ENCODE results near the gene IKZF2. TPM values are rescaled to one million over a fixed set of nuclear protein-coding genes. Genes with fewer than 3 reads are reported as not detected.

The IKZF2 gene
- total and polyA plus RNA-seq, 2 experiments from 2014 or later: 2.6 to 10.1 TPM

DNA sequence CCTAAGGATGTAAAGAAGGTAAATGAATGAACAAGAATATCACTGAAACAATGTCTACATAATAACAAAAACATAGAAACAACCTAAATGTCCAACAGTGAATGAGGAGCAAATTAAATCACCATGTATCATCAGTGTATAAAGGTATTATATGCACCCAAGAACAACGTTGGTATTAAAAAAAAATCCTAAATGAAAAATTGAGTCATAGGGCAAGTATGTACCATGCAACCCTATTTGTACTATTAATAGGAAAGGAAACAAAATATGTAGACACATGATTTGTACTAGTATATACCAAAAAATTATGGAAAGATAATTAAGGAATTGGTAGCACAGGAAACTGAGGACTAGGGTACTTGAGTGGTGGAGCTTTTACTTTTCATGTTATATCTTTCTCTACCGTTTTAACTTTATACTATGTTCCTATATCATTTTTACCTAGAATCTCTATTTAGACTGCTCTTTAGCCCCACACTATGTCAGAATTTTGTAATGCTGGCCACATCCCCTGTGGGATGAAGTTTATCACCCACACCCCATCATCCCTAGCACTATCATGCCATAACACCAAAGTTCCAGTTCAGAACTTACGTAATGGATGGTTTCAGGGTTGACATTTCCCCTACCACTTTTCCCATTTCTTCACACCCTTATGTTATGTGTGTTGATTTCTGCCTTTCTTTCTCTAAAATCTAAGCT lies 25.6 kb downstream of the IKZF2 start:
- no peak overlapping the region for H3K4me2 ChIP-seq
- Mint-ChIP-seq H3K9me3 (no peaks in the 10 kb centered on the region), H3K4me1 (peaks cover 13% of the 10 kb centered on the region), H3K27ac (no peak overlapping the region), H3K36me3 (ENCODE audit: low read depth) (0 out of 3 replicates have a peak, but pooled peaks cover 2% of the 10 kb centered on the region), H3K4me3 (no peak overlapping the region), H3K27me3 (ENCODE audit: insufficient read depth, low read depth, poor library complexity) (no peaks in the 10 kb centered on the region)
- H3K27ac ChIP-seq (ENCODE audit: low read depth): no peak overlapping the region
- DNase-seq (ENCODE audit: low spot score) (no peak), ATAC-seq (no peak)
- H3K4me3 ChIP-seq: no peak overlapping the region
- H3K27me3 ChIP-seq (ENCODE audit: insufficient read depth): no peaks in the 10 kb centered on the region
- H3K9me2 ChIP-seq (ENCODE audit: insufficient read depth): no peaks in the 10 kb centered on the region
- TF ChIP-seq, protein P1, sequence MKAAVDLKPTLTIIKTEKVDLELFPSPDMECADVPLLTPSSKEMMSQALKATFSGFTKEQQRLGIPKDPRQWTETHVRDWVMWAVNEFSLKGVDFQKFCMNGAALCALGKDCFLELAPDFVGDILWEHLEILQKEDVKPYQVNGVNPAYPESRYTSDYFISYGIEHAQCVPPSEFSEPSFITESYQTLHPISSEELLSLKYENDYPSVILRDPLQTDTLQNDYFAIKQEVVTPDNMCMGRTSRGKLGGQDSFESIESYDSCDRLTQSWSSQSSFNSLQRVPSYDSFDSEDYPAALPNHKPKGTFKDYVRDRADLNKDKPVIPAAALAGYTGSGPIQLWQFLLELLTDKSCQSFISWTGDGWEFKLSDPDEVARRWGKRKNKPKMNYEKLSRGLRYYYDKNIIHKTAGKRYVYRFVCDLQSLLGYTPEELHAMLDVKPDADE (IDR thresholded peaks at IDR 0.05): no peak
- TF ChIP-seq STAT1 (IDR thresholded peaks at IDR 0.05; ENCODE audit: unreplicated experiment) (no peak), ZNF331 (CRISPR knock-in tag; IDR thresholded peaks at IDR 0.05; ENCODE audit: low read depth) (no peak), NANOG (IDR thresholded peaks at IDR 0.05; ENCODE audit: borderline replicate concordance) (no peak), ZNF114 (CRISPR knock-in tag; IDR thresholded peaks at IDR 0.05) (no peak)
- TF ChIP-seq, protein P2, sequence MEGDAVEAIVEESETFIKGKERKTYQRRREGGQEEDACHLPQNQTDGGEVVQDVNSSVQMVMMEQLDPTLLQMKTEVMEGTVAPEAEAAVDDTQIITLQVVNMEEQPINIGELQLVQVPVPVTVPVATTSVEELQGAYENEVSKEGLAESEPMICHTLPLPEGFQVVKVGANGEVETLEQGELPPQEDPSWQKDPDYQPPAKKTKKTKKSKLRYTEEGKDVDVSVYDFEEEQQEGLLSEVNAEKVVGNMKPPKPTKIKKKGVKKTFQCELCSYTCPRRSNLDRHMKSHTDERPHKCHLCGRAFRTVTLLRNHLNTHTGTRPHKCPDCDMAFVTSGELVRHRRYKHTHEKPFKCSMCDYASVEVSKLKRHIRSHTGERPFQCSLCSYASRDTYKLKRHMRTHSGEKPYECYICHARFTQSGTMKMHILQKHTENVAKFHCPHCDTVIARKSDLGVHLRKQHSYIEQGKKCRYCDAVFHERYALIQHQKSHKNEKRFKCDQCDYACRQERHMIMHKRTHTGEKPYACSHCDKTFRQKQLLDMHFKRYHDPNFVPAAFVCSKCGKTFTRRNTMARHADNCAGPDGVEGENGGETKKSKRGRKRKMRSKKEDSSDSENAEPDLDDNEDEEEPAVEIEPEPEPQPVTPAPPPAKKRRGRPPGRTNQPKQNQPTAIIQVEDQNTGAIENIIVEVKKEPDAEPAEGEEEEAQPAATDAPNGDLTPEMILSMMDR (conservative IDR thresholded peaks at IDR 0.05; ENCODE audit: low read depth in 2 of 2): no peak
- TF ChIP-seq, protein P3, sequence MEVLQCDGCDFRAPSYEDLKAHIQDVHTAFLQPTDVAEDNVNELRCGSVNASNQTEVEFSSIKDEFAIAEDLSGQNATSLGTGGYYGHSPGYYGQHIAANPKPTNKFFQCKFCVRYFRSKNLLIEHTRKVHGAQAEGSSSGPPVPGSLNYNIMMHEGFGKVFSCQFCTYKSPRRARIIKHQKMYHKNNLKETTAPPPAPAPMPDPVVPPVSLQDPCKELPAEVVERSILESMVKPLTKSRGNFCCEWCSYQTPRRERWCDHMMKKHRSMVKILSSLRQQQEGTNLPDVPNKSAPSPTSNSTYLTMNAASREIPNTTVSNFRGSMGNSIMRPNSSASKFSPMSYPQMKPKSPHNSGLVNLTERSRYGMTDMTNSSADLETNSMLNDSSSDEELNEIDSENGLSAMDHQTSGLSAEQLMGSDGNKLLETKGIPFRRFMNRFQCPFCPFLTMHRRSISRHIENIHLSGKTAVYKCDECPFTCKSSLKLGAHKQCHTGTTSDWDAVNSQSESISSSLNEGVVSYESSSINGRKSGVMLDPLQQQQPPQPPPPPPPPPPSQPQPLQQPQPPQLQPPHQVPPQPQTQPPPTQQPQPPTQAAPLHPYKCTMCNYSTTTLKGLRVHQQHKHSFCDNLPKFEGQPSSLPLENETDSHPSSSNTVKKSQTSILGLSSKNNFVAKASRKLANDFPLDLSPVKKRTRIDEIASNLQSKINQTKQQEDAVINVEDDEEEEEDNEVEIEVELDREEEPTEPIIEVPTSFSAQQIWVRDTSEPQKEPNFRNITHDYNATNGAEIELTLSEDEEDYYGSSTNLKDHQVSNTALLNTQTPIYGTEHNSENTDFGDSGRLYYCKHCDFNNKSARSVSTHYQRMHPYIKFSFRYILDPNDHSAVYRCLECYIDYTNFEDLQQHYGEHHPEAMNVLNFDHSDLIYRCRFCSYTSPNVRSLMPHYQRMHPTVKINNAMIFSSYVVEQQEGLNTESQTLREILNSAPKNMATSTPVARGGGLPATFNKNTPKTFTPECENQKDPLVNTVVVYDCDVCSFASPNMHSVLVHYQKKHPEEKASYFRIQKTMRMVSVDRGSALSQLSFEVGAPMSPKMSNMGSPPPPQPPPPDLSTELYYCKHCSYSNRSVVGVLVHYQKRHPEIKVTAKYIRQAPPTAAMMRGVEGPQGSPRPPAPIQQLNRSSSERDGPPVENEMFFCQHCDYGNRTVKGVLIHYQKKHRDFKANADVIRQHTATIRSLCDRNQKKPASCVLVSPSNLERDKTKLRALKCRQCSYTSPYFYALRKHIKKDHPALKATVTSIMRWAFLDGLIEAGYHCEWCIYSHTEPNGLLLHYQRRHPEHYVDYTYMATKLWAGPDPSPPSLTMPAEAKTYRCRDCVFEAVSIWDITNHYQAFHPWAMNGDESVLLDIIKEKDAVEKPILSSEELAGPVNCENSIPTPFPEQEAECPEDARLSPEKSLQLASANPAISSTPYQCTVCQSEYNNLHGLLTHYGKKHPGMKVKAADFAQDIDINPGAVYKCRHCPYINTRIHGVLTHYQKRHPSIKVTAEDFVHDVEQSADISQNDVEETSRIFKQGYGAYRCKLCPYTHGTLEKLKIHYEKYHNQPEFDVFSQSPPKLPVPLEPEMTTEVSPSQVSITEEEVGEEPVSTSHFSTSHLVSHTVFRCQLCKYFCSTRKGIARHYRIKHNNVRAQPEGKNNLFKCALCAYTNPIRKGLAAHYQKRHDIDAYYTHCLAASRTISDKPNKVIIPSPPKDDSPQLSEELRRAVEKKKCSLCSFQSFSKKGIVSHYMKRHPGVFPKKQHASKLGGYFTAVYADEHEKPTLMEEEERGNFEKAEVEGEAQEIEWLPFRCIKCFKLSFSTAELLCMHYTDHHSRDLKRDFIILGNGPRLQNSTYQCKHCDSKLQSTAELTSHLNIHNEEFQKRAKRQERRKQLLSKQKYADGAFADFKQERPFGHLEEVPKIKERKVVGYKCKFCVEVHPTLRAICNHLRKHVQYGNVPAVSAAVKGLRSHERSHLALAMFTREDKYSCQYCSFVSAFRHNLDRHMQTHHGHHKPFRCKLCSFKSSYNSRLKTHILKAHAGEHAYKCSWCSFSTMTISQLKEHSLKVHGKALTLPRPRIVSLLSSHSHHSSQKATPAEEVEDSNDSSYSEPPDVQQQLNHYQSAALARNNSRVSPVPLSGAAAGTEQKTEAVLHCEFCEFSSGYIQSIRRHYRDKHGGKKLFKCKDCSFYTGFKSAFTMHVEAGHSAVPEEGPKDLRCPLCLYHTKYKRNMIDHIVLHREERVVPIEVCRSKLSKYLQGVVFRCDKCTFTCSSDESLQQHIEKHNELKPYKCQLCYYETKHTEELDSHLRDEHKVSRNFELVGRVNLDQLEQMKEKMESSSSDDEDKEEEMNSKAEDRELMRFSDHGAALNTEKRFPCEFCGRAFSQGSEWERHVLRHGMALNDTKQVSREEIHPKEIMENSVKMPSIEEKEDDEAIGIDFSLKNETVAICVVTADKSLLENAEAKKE (CRISPR knock-in tag; IDR thresholded peaks at IDR 0.05): no peak
- no peaks in the 10 kb centered on the region for H3K4me1 ChIP-seq (ENCODE audit: insufficient read depth)
- H3F3A ChIP-seq (replicated peaks; ENCODE audit: low read depth): no peaks in the 10 kb centered on the region
- H3K36me3 ChIP-seq (ENCODE audit: insufficient read depth): no peaks in the 10 kb centered on the region
- no peaks in the 10 kb centered on the region for H4K20me1 ChIP-seq (replicated peaks; ENCODE audit: insufficient read depth)
- H3K79me2 ChIP-seq (replicated peaks; ENCODE audit: insufficient read depth): no peaks in the 10 kb centered on the region
- no peak overlapping the region for H2AFZ ChIP-seq
